GM12892 (cell line): ENCODE data around the gene TTYH2.
"Not testable (repeated sequence)": the region's sequence is repeated elsewhere in the genome, so short reads cannot be mapped to it uniquely, and the experiment has no call there.

ENCODE experiments used
- POLR2A ChIP-seq: IDR thresholded peaks from 2 replicates; pipeline ENCODE4 v1.6.1; 2011; ENCODE audit warnings: low read depth, low read length, control low read depth
- TAF1 ChIP-seq: IDR thresholded peaks from 2 replicates; pipeline ENCODE4 v1.6.1; 2011; ENCODE audit warnings: low read depth, mild to moderate bottlenecking, control low read depth, low read length, borderline replicate concordance

DNA sequence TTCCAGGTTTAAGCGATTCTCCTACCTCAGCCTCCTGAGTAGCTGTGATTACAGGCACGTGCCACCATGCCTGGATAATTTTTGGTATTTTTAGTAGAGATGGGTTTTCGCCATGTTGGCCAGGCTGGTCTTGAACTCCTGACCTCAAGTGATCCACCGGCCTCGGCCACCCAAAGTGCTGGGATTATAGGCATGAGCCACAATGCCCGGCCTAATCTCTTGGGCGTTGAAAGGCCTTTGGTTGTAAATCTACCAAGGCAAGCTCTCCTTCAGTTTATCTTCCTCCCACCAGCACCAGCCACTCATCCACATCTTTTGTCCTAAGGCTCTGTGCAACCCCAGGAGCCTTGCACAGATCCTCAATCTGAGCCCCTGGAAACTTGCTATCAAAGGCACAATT, 66.2 kb downstream of the TTYH2 start:
- not testable (repeated sequence) for TF ChIP-seq POLR2A, TAF1
